K562 treated with DMSO at 1 percent for 12 hours (cell line): Measurements from ENCODE around the gene SRRM2. TPM values are rescaled to one million over a fixed set of nuclear protein-coding genes. Genes with fewer than 3 reads are reported as not detected.

Experiments used
- total RNA-seq: library from RNA; unstranded; fragments of 300-600 nt; gene quantifications from 2 replicates; pipeline ENCODE4 v1.2.3, GENCODE V29; 2022; ENCODE audit not compliant: insufficient read depth

The SRRM2 gene
- total RNA-seq: 211 and 370 TPM in 2 replicates

GRCh38 chr16:2752035-2752849, at the start of gene SRRM2:
TSS of gene SRRM2 (plus strand) at chr16:2752638. CDS start at chr16:2756365, 3,727 bp downstream.

DNA sequence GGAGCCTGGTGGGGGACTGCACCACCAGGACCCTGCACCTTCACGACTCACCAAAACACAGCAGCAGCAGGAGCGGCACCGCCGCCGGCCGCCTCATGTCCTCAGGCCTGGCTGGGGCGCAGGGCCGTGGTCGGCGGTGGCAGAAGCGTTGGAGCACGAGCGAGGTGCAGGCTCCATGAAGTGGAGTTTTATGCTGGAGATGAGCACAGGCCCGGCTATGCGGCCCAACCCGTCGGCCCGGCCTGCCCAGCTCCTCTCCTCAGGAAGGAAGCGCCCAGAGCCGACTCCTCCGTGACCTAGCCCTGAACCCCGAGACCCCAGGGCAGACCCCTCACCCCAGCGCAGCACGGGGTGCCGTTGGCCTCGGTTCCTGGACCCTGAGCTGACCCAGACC, 32.4 kb upstream of the SRRM2 start, which contains the start of gene PRSS27:
Gene PRSS27 (minus strand): TSS at position 161 of the 394 bp plus-strand sequence. CDS start 64 bp downstream, at position 97.

GRCh38 chr16:2777231-2777902, 24.9 kb downstream of the SRRM2 start, which contains the start of gene ELOB:
TSS of gene ELOB (minus strand) at chr16:2777280. CDS start at chr16:2777239, 41 bp downstream.

GRCh38 chr16:2787406-2787805, 35.0 kb downstream of the SRRM2 start, which contains the start of gene PRSS33:
TSS of gene PRSS33 (minus strand) at chr16:2787560. CDS start at chr16:2786547, 1,013 bp downstream.

DNA sequence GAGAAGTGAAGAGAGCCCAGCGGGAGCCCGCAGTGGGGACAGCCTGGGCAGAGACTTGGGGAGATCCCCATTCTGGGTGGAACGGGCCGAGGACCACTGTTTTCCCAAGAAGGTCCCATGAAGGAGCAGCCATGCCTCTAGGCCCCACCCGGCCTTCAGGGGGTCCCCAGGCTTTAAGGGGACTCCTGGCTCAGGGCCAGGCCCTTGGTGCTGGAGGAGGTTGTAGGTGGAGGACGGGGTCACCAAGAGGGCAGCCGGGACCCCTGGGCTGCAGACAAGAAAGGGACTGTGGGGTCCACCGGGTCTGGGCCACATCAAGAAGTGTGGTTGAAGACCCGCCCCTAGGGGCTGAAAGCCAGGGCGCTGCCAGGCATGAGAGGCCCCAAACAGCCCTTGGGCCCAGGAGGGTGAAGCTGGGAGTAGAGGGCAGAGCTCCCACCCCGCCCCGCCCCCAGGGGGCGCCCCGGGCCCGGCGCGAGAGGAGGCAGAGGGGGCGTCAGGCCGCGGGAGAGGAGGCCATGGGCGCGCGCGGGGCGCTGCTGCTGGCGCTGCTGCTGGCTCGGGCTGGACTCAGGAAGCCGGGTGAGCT, 64.4 kb downstream of the SRRM2 start, which contains the start of gene PRSS21:
Gene PRSS21 (plus strand): TSS at position 487 of the 589 bp plus-strand sequence. CDS start 32 bp downstream, at position 519.

Other genes with a start within 250 kb of the SRRM2 start
- gene ATP6V0C, start 238.7 kb upstream of the SRRM2 start, total RNA-seq: 460 and 473 TPM in 2 replicates
- gene AMDHD2, start 232.3 kb upstream of the SRRM2 start, total RNA-seq: 31.3 and 51.9 TPM in 2 replicates
- 7.2 and 8.8 TPM in 2 replicates for gene CEMP1, start 221.2 kb upstream of the SRRM2 start, total RNA-seq
- gene PDPK1, start 214.6 kb upstream of the SRRM2 start, total RNA-seq: 8.4 and 41.4 TPM in 2 replicates
- gene KCTD5, start 70.1 kb upstream of the SRRM2 start, total RNA-seq: 45.9 and 57.1 TPM in 2 replicates
- gene PRSS27, start 32.4 kb upstream of the SRRM2 start, total RNA-seq: 1.0 and 2.4 TPM in 2 replicates
- 243 and 416 TPM in 2 replicates for gene ELOB, start 24.6 kb downstream of the SRRM2 start, total RNA-seq
- gene PRSS33, start 34.9 kb downstream of the SRRM2 start, total RNA-seq: not detected in 2 replicates
- not detected in 2 replicates for gene PRSS41, start 45.8 kb downstream of the SRRM2 start, total RNA-seq
- 71.2 and 81.6 TPM in 2 replicates for gene PRSS21, start 64.6 kb downstream of the SRRM2 start, total RNA-seq
- gene ZG16B, start 77.7 kb downstream of the SRRM2 start, total RNA-seq: 1.7 TPM in 1 of 2 replicates, not detected in the other
- gene PRSS22, start 105.5 kb downstream of the SRRM2 start, total RNA-seq: not detected in 2 replicates
- gene FLYWCH2, start 130.6 kb downstream of the SRRM2 start, total RNA-seq: 72.2 and 77.6 TPM in 2 replicates
- gene FLYWCH1, start 159.3 kb downstream of the SRRM2 start, total RNA-seq: 41.5 and 48.1 TPM in 2 replicates
- gene KREMEN2, start 211.6 kb downstream of the SRRM2 start, total RNA-seq: 0.85 TPM in 1 of 2 replicates, not detected in the other
- gene PAQR4, start 216.7 kb downstream of the SRRM2 start, total RNA-seq: 15.8 and 27.8 TPM in 2 replicates
- gene PKMYT1, start 227.8 kb downstream of the SRRM2 start, total RNA-seq: 168 and 170 TPM in 2 replicates